Trophoblast cell (in vitro differentiated cells and primary cell): ENCODE data around the gene TMC3.

ENCODE experiments used
- DNase-seq, 2 donors: peaks; one replicate each; pipeline ENCODE4 v3.0.0-alpha.2; 2016
- H2AFZ ChIP-seq: 2 replicates; pipeline ENCODE4 v1.6.1; 2013; ENCODE audit warnings: low read length, moderate library complexity, mild to moderate bottlenecking; ENCODE audit not compliant: insufficient read depth, poor library complexity
- H2AK5ac ChIP-seq: 2 replicates; pipeline ENCODE4 v1.6.1; 2013; ENCODE audit warnings: mild to moderate bottlenecking, low read length
- H2BK120ac ChIP-seq: 2 replicates; pipeline ENCODE4 v1.6.1; 2013; ENCODE audit warnings: low read length, mild to moderate bottlenecking, moderate library complexity; ENCODE audit not compliant: insufficient read depth, poor library complexity
- H2BK12ac ChIP-seq: 2 replicates; pipeline ENCODE4 v1.6.1; 2013; ENCODE audit warnings: mild to moderate bottlenecking, low read length, moderate library complexity
- H2BK5ac ChIP-seq: 2 replicates; pipeline ENCODE4 v1.6.1; 2013; ENCODE audit warnings: low read length, low read depth, moderate library complexity, mild to moderate bottlenecking; ENCODE audit not compliant: poor library complexity
- H3K14ac ChIP-seq: 2 replicates; pipeline ENCODE4 v1.6.1; 2013; ENCODE audit warnings: mild to moderate bottlenecking, low read length
- H3K18ac ChIP-seq: 2 replicates; pipeline ENCODE4 v1.6.1; 2013; ENCODE audit warnings: mild to moderate bottlenecking, low read length
- H3K23ac ChIP-seq: 2 replicates; pipeline ENCODE4 v1.6.1; 2013; ENCODE audit warnings: low read length
- H3K27ac ChIP-seq: 2 replicates; pipeline ENCODE4 v1.5.1; 2013; ENCODE audit warnings: low read depth, mild to moderate bottlenecking, inconsistent platforms, low read length, moderate library complexity
- H3K27me3 ChIP-seq: 2 replicates; pipeline ENCODE4 v1.6.1; 2013; ENCODE audit warnings: inconsistent platforms, mild to moderate bottlenecking, low read length, moderate library complexity; ENCODE audit not compliant: insufficient read depth
- H3K36me3 ChIP-seq, 2 experiments: 1 replicate in 1 of 2; 2 replicates in 1 of 2; pipeline ENCODE4 v1.6.1; 2013; ENCODE audit warnings: low read length in 2 of 2, mild to moderate bottlenecking in 2 of 2, moderate library complexity in 1 of 2; ENCODE audit not compliant: insufficient read depth in 2 of 2, control insufficient read depth in 1 of 2
- H3K4ac ChIP-seq: 2 replicates; pipeline ENCODE4 v1.6.1; 2013; ENCODE audit warnings: low read depth, mild to moderate bottlenecking, low read length, moderate library complexity
- H3K4me1 ChIP-seq, 2 experiments: 1 replicate in 1 of 2; 2 replicates in 1 of 2; pipeline ENCODE4 v1.6.1; 2013; ENCODE audit warnings: low read length in 2 of 2, mild to moderate bottlenecking in 2 of 2, moderate library complexity in 1 of 2; ENCODE audit not compliant: insufficient read depth in 2 of 2, control insufficient read depth in 1 of 2
- H3K4me2 ChIP-seq: 2 replicates; pipeline ENCODE4 v1.6.1; 2013; ENCODE audit warnings: inconsistent platforms, mild to moderate bottlenecking, low read length, moderate library complexity
- H3K4me3 ChIP-seq: 2 replicates; pipeline ENCODE4 v1.5.1; 2013; ENCODE audit warnings: mild to moderate bottlenecking, low read depth, low read length, inconsistent platforms
- H3K79me1 ChIP-seq: one replicate; pipeline ENCODE4 v1.6.1; 2013; ENCODE audit warnings: low read length
- H3K79me2 ChIP-seq: 2 replicates; pipeline ENCODE4 v1.6.1; 2013; ENCODE audit warnings: low read length, mild to moderate bottlenecking; ENCODE audit not compliant: control insufficient read depth, insufficient read depth, poor library complexity
- H3K9ac ChIP-seq: 2 replicates; pipeline ENCODE4 v1.6.1; 2013; ENCODE audit warnings: mild to moderate bottlenecking, low read length
- H3K9me3 ChIP-seq: 2 replicates; pipeline ENCODE4 v1.6.1; 2013; ENCODE audit warnings: low read depth, mild to moderate bottlenecking, control low read depth, inconsistent platforms, low read length; ENCODE audit not compliant: insufficient read depth
- H4K12ac ChIP-seq: 2 replicates; pipeline ENCODE4 v1.6.1; 2013; ENCODE audit warnings: low read depth, mild to moderate bottlenecking, low read length, moderate library complexity
- H4K8ac ChIP-seq: 2 replicates; pipeline ENCODE4 v1.6.1; 2013; ENCODE audit warnings: low read depth, mild to moderate bottlenecking, low read length, moderate library complexity
- H4K91ac ChIP-seq: one replicate; pipeline ENCODE4 v1.6.1; 2013; ENCODE audit warnings: low read depth, mild to moderate bottlenecking, low read length, moderate library complexity
- WGBS: extraction: QIAGEN DNeasy Blood & Tissue Kit; methylation state at CpG from one replicate; pipeline ENCODE4 v1.1.7; 2013; ENCODE audit warnings: missing lambda C conversion rate; ENCODE audit not compliant: insufficient read length, insufficient coverage; ENCODE audit errors: extremely low coverage; 5-methylcytosine and 5-hydroxymethylcytosine counted together

Gene TMC3

DNA sequence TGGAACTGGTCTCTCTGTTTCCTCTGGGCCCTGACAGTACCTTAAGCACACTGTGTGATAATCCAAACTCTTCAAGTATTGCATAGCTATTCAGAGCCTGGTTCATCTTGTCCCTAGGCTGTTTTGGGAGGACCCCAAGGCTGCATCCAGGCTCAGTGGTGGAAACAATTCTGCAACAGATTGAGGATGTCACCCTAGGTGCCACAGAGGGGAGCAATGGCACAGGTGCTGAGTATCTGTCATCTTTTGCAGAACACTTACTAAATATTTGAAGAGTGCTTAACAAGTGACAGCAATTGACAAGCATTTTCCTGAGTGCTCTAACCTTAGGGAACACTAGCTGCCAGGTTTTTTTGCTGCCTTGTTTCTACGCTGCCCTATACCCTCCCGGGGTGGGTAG, 77.8 kb downstream of the TMC3 start:
- Histone ChIP-seq H2BK12ac (no peak overlapping the region), H2BK120ac (no peak overlapping the region), H3K27me3 (no peaks in the 10 kb centered on the region), H3K79me2 (no peaks in the 10 kb centered on the region), H3K36me3 (no peaks in the 10 kb centered on the region), H3K27ac (no peak overlapping the region), H3K18ac (no peak overlapping the region), H3K9me3 (no peaks in the 10 kb centered on the region), H3K79me1 (no peaks in the 10 kb centered on the region), H4K8ac (no peak overlapping the region), H3K4me3 (no peak overlapping the region), H4K91ac (no peak overlapping the region), H3K4me1 (no peaks in the 10 kb centered on the region), H3K14ac (no peak overlapping the region), H3K9ac (no peak overlapping the region), H3K4ac (no peak overlapping the region), H4K12ac (no peak overlapping the region), H2BK5ac (no peak overlapping the region), H3K23ac (no peak overlapping the region), H2AFZ (no peak overlapping the region), H2AK5ac (no peak overlapping the region), H3K4me2 (no peak overlapping the region)
- DNase-seq = no peak
- no CpG with 5 or more reads among the region's 2 CpGs for WGBS

DNA sequence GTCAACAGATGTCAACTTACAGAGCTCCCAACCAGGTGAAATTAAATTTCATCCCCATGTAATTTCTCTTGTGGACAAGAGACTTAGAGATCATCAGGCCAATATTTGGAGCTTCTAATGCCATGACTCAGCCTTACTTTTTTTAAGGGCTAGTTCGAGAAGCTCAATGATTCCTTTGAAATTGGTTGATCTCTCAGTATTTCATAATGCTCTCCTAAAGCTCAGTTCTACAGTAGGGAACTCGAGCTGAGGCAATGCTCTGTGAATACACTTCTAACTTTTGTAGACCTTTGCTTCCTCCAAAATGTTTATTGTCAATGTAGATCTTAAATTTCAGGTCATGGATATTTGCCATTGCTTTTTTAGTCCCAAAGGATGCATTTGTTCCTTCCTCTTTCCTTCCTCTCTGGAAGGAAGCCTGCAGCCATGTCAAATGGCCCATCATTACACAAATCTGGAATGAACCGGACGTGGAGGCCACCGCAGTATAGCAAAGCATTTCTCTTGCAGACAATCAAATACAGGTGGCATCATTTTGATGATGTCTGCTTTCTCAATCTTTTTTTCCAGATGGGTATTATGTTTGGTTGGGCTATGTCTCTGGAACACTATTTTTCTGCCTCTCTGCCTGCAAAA, 78.4 kb downstream of the TMC3 start:
- Histone ChIP-seq H2BK120ac (no peak overlapping the region), H3K4me2 (no peak overlapping the region), H2BK12ac (no peak overlapping the region), H3K27me3 (no peaks in the 10 kb centered on the region), H4K12ac (no peak overlapping the region), H2AK5ac (no peak overlapping the region), H3K18ac (no peak overlapping the region), H3K4ac (no peak overlapping the region), H3K79me2 (no peaks in the 10 kb centered on the region), H3K23ac (no peak overlapping the region), H3K14ac (no peak overlapping the region), H2AFZ (no peak overlapping the region), H3K4me3 (no peak overlapping the region), H3K9me3 (no peaks in the 10 kb centered on the region), H3K4me1 (no peaks in the 10 kb centered on the region), H4K8ac (no peak overlapping the region), H4K91ac (no peak overlapping the region), H3K9ac (no peak overlapping the region), H3K27ac (no peak overlapping the region), H3K36me3 (no peaks in the 10 kb centered on the region), H3K79me1 (no peaks in the 10 kb centered on the region), H2BK5ac (no peak overlapping the region)
- no peak for DNase-seq
- no CpG with 5 or more reads among the region's 5 CpGs for WGBS

DNA sequence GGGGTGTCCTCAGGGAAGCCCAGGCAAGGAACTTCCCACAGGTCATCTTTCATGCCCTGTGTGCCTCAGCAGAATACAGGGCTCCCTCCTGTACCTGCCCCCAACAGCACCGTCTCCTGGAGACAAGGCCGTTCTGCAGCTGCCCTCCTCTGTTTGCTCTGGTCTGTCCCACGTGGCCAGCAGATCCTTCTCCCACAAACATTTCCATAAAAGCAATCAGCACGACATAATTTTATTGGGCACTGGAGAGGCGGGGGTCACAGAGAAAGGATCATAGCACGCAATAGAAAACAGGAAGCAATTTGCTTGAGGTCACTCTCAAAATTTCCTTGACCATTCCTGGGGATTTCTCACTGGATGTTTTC, 79.5 kb downstream of the TMC3 start:
- no peaks in the 10 kb centered on the region for H3K79me1 ChIP-seq

DNA sequence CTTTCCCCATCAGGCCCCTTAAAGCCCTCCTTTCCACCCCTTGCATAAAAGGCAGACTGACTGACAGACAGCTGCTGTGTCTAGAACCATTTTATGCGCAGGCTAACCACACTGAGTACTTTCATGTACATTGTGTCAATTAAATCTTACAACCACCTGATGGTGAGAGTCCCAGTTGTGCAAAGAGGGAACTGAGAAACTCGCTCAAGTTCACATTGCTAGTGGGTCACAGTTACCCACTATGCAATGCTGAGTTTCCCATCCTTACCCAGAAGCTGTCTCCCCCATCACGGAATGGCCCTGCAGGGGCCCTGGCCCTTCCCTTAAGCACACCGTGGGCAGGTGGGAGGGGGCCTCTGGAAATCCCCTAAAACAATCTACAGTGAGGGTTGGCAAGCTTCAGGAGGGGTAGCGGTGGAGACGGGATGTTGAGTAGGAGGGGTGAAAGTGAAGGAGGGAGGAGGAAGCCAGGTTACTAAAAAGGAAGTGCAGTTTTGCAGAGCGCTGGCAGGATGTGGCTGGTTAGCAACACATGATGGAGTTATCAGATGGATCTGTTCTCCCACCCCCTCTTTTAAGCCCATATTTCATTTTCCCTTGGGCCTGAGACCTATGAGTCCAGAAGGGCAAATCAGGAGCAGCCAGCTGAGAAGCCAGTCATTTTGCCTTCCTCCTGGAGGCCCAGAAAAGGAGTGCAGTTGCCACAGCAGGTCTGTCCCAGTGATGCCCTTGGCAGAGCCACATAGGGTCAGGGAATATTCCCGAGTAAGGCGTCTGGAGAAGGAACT, 80.1 kb downstream of the TMC3 start:
- Histone ChIP-seq H3K27me3 (no peaks in the 10 kb centered on the region), H2BK12ac (no peak overlapping the region), H4K12ac (no peak overlapping the region), H3K9ac (no peak overlapping the region), H2AFZ (no peak overlapping the region), H3K23ac (no peak overlapping the region), H3K4ac (no peak overlapping the region), H2BK120ac (no peak overlapping the region), H3K36me3 (no peaks in the 10 kb centered on the region), H3K4me3 (no peak overlapping the region), H4K91ac (no peak overlapping the region), H4K8ac (no peak overlapping the region), H3K79me1 (no peaks in the 10 kb centered on the region), H3K14ac (no peak overlapping the region), H3K27ac (no peak overlapping the region), H3K4me1 (no peaks in the 10 kb centered on the region), H3K9me3 (no peaks in the 10 kb centered on the region), H3K79me2 (no peaks in the 10 kb centered on the region), H3K4me2 (no peak overlapping the region), H2BK5ac (no peak overlapping the region), H3K18ac (no peak overlapping the region), H2AK5ac (no peak overlapping the region)
- DNase-seq = no peak
- WGBS = 100% methylated on average over 2 of the region's 9 CpGs

More for the DNA sequence above, 79.5 kb downstream of the TMC3 start:
- Histone ChIP-seq H3K4me3 (no peak overlapping the region), H3K4me1 (no peaks in the 10 kb centered on the region), H2BK120ac (no peak overlapping the region), H3K9ac (no peak overlapping the region), H3K4me2 (no peak overlapping the region), H3K18ac (no peak overlapping the region), H2BK5ac (no peak overlapping the region), H2AFZ (no peak overlapping the region), H3K9me3 (no peaks in the 10 kb centered on the region), H3K27me3 (no peaks in the 10 kb centered on the region), H2BK12ac (no peak overlapping the region), H3K4ac (no peak overlapping the region), H3K79me2 (no peaks in the 10 kb centered on the region), H4K12ac (no peak overlapping the region), H3K14ac (no peak overlapping the region), H3K36me3 (no peaks in the 10 kb centered on the region), H4K8ac (no peak overlapping the region), H2AK5ac (no peak overlapping the region), H3K23ac (no peak overlapping the region), H3K27ac (no peak overlapping the region), H4K91ac (no peak overlapping the region)
- DNase-seq = no peak
- WGBS = no CpG with 5 or more reads among the region's 6 CpGs
